Spleen (tissue), 11 donors: ENCODE results near the gene SLC25A47. TPM values are rescaled to one million over a fixed set of nuclear protein-coding genes. Genes with fewer than 3 reads are reported as not detected.

Experiments used
- DNase-seq: peaks from one replicate; pipeline ENCODE4 v3.0.0-alpha.2; 2020
- H3K27ac ChIP-seq, 8 donors: fragments of 200-600 bp; sonication (generic) in 7 of 8; 1 replicate in 4 of 8; 2 replicates in 4 of 8; pipeline versions ENCODE4 v1.5.0 to v1.8.0; 2016 to 2021; ENCODE audit warnings: inconsistent platforms in 4 of 8, mild to moderate bottlenecking in 4 of 8, moderate library complexity in 1 of 8
- H3K27me3 ChIP-seq, 7 donors: fragments of 200-600 bp; sonication (generic) in 6 of 7; replicated peaks in 1 of 7; 1 replicate in 4 of 7; 2 replicates in 3 of 7; pipeline versions ENCODE4 v1.5.0 to v1.8.0; 2016 to 2021; ENCODE audit warnings: inconsistent platforms in 3 of 7, mild to moderate bottlenecking in 1 of 7
- H3K36me3 ChIP-seq, 6 donors: fragments of 200-600 bp; sonication (generic) in 5 of 6; 1 replicate in 4 of 6; 2 replicates in 2 of 6; pipeline versions ENCODE4 v1.5.0 to v1.8.0; 2016 to 2021; ENCODE audit warnings: inconsistent platforms in 2 of 6
- H3K4me1 ChIP-seq, 6 donors: fragments of 200-600 bp; sonication (generic) in 5 of 6; 1 replicate in 3 of 6; 2 replicates in 3 of 6; pipeline versions ENCODE4 v1.5.0 to v1.8.0; 2016 to 2021; ENCODE audit warnings: inconsistent platforms in 3 of 6
- H3K4me3 ChIP-seq, 8 donors: fragments of 200-600 bp; sonication (generic) in 7 of 8; 1 replicate in 4 of 8; 2 replicates in 4 of 8; pipeline versions ENCODE4 v1.5.0 to v1.8.0; 2016 to 2021; ENCODE audit warnings: inconsistent platforms in 4 of 8, mild to moderate bottlenecking in 4 of 8, moderate library complexity in 2 of 8
- H3K9me3 ChIP-seq, 8 donors: fragments of 200-600 bp; sonication (generic) in 7 of 8; 1 replicate in 4 of 8; 2 replicates in 4 of 8; pipeline versions ENCODE4 v1.5.0 to v1.8.0; 2016 to 2021; ENCODE audit warnings: inconsistent platforms in 4 of 8
- POLR2A ChIP-seq, 3 donors: fragments of 450-650 bp; IDR thresholded peaks; one replicate each; pipeline ENCODE4 v1.5.1; 2017; ENCODE audit warnings: antibody characterized with exemption in 3 of 3, mild to moderate bottlenecking in 1 of 3
- POLR2AphosphoS5 ChIP-seq, 3 donors: sonication (generic); formaldehyde crosslinking; IDR thresholded peaks; one replicate each; pipeline ENCODE4 v1.5.1; 2017; ENCODE audit warnings: antibody characterized with exemption in 3 of 3
- WGBS, 5 donors: extraction: QIAGEN DNeasy Blood & Tissue Kit in 3 of 5; methylation state at CpG; one replicate each; pipeline versions ENCODE4 v1.1.5 to v1.1.7; 2013 to 2018; 5-methylcytosine and 5-hydroxymethylcytosine counted together
- intact Hi-C: fragments of 100-400 bp; cut with DNase I; formaldehyde crosslinking; loops from one replicate; pipeline ENCODE4 v1.15.0; 2023; ENCODE audit warnings: low total_unique reads
- polyA plus RNA-seq, 3 donors: library from polyadenylated mRNA; stranded (reverse); fragments of 200-250 nt; gene quantifications; one replicate each; pipeline ENCODE4 v1.2.1, GENCODE V29; 2013
- total RNA-seq, 7 donors: library from RNA; depleted of rRNA in 3 of 7; stranded (reverse); fragments of >200 nt in 3 of 7; fragmentation: NEBNext Ultra II Directional in 4 of 7; extraction: Animal tissue kit (Norgen Biotek cat#: 25700) in 4 of 7; gene quantifications; one replicate each; pipeline versions ENCODE4 v1.1.0 to v1.2.1, GENCODE V29; 2016 to 2021
- TF ChIP-seq, protein P1 (sequence below), 11 experiments: fragments of 200-600 bp in 7 of 11; fragments of 450-650 bp in 4 of 11; sonication (generic) in 4 of 11; IDR thresholded peaks in 8 of 11; conservative IDR thresholded peaks in 3 of 11; 1 replicate in 7 of 11; 2 replicates in 4 of 11; pipeline versions ENCODE4 v1.4.0 to v1.8.0; 2016 to 2021; ENCODE audit warnings: antibody characterized with exemption in 11 of 11, inconsistent platforms in 4 of 11, mild to moderate bottlenecking in 1 of 11
- donor health status: healthy with polysubstance abuse.
- donor health status: DM: no; HTN: no; CAD: no; lungs with moderate emphysema.
- donor health status: DM: no; HTN: no; CAD: no.
- donor health status: Bipolar disorder and iron deficiency.
- donor health status: healthy.
- donor health status: DM: no; HTN: no; CAD: no.
- donor health status: DM: yes; HTN: yes; CAD: no.

The SLC25A47 gene
- total and polyA plus RNA-seq, 10 donors, result 0.03 to 0.11 TPM; not detected in 8

GRCh38 chr14:100346306-100347091, 23.4 kb downstream of the SLC25A47 start:
- Histone ChIP-seq H3K4me3 (no peak overlapping the region), H3K4me1 (peaks cover 6 to 45% (median 16%) of the 10 kb centered on the region in 6 donors), H3K27ac (peak overlapping the region in 3 of 8 donors; percentile 5 to 21 (median 9)), H3K9me3 (no peaks in the 10 kb centered on the region), H3K36me3 (peaks cover 0 to 96% (median 70%) of the 10 kb centered on the region in 6 donors), H3K27me3 (no peaks in the 10 kb centered on the region)
- intact Hi-C loops, result no loop called here
- WGBS, 5 donors, result 90 to 95% (median 93%) methylated on average over 12 of the region's 12 CpGs
- DNase-seq, result no peak
- no peak for TF ChIP-seq POLR2AphosphoS5 (IDR thresholded peaks at IDR 0.05)
- TF ChIP-seq, protein P1, sequence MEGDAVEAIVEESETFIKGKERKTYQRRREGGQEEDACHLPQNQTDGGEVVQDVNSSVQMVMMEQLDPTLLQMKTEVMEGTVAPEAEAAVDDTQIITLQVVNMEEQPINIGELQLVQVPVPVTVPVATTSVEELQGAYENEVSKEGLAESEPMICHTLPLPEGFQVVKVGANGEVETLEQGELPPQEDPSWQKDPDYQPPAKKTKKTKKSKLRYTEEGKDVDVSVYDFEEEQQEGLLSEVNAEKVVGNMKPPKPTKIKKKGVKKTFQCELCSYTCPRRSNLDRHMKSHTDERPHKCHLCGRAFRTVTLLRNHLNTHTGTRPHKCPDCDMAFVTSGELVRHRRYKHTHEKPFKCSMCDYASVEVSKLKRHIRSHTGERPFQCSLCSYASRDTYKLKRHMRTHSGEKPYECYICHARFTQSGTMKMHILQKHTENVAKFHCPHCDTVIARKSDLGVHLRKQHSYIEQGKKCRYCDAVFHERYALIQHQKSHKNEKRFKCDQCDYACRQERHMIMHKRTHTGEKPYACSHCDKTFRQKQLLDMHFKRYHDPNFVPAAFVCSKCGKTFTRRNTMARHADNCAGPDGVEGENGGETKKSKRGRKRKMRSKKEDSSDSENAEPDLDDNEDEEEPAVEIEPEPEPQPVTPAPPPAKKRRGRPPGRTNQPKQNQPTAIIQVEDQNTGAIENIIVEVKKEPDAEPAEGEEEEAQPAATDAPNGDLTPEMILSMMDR (IDR thresholded peaks at IDR 0.05 in 8 of 11, conservative IDR thresholded peaks at IDR 0.05 in 3 of 11), result no peak
- TF ChIP-seq POLR2A (IDR thresholded peaks at IDR 0.05), result no peak

GRCh38 chr14:100348253-100348729, 25.2 kb downstream of the SLC25A47 start:
- TF ChIP-seq POLR2AphosphoS5 (IDR thresholded peaks at IDR 0.05), result peak in 1 of 3 donors; percentile 10
- TF ChIP-seq POLR2A (IDR thresholded peaks at IDR 0.05), result no peak
- TF ChIP-seq, protein P1 (IDR thresholded peaks at IDR 0.05 in 8 of 11, conservative IDR thresholded peaks at IDR 0.05 in 3 of 11), result no peak
- Histone ChIP-seq H3K9me3 (no peaks in the 10 kb centered on the region), H3K27me3 (no peaks in the 10 kb centered on the region), H3K4me1 (peaks cover 0 to 27% (median 5%) of the 10 kb centered on the region in 6 donors), H3K36me3 (peaks cover 0 to 96% (median 72%) of the 10 kb centered on the region in 6 donors), H3K27ac (peak overlapping the region in 2 of 8 donors; percentile 3 to 33), H3K4me3 (no peak overlapping the region)
- DNase-seq, result peak; percentile 34
- intact Hi-C loops, result no loop called here
- 77 to 93% (median 85%) methylated on average over 9 to 12 of the region's 12 CpGs for WGBS, 5 donors

- intact Hi-C loops, result no loop called here
- peak overlapping the region in 2 of 8 donors; percentile 13 to 33 for H3K27ac ChIP-seq
- DNase-seq, result no peak
Measured at GRCh38 chr14:100348784-100349685, 25.9 kb downstream of the SLC25A47 start.

More at GRCh38 chr14:100348784-100349685, 25.9 kb downstream of the SLC25A47 start:
- Histone ChIP-seq H3K27me3 (no peaks in the 10 kb centered on the region), H3K9me3 (no peaks in the 10 kb centered on the region), H3K4me1 (peaks cover 0 to 26% (median 5%) of the 10 kb centered on the region in 6 donors), H3K4me3 (no peak overlapping the region), H3K36me3 (peaks cover 0 to 96% (median 77%) of the 10 kb centered on the region in 6 donors)
- WGBS, 5 donors, result 84 to 92% (median 89%) methylated on average over 8 to 14 of the region's 14 CpGs
- TF ChIP-seq POLR2AphosphoS5 (IDR thresholded peaks at IDR 0.05), result no peak
- TF ChIP-seq POLR2A (IDR thresholded peaks at IDR 0.05), result no peak
- TF ChIP-seq, protein P1 (IDR thresholded peaks at IDR 0.05 in 8 of 11, conservative IDR thresholded peaks at IDR 0.05 in 3 of 11), result no peak
